Transverse colon (tissue), 4 donors: ENCODE results near the gene ZNF865. TPM values are rescaled to one million over a fixed set of nuclear protein-coding genes. Genes with fewer than 3 reads are reported as not detected.
A peak's percentile ranks its signal among the peaks of the same experiment; 100 is the strongest.

Source experiments
- DNase-seq: peaks from one replicate; pipeline ENCODE4 v3.0.0-alpha.2; 2019
- H3K27ac ChIP-seq, 4 donors: fragments of 200-600 bp; sonication (generic); 2 replicates each; pipeline ENCODE4 v1.5.1; 2016 to 2018; ENCODE audit warnings: inconsistent platforms in 4 of 4
- H3K27me3 ChIP-seq: fragments of 200-600 bp; sonication (generic); 2 replicates; pipeline ENCODE4 v1.5.1; 2017; ENCODE audit warnings: inconsistent platforms
- H3K36me3 ChIP-seq, 4 donors: fragments of 200-600 bp; sonication (generic); 2 replicates each; pipeline ENCODE4 v1.5.1; 2017 to 2019; ENCODE audit warnings: inconsistent platforms in 4 of 4
- H3K4me1 ChIP-seq, 4 donors: fragments of 200-600 bp; sonication (generic); 2 replicates each; pipeline ENCODE4 v1.5.1; 2017 to 2020; ENCODE audit warnings: inconsistent platforms in 4 of 4
- H3K4me3 ChIP-seq, 4 donors: fragments of 200-600 bp; sonication (generic); 1 replicate in 1 of 4; 2 replicates in 3 of 4; pipeline versions ENCODE4 v1.5.1 to v1.6.1; 2017 to 2019; ENCODE audit warnings: inconsistent platforms in 4 of 4
- H3K9me3 ChIP-seq, 2 donors: fragments of 200-600 bp; sonication (generic); 2 replicates each; pipeline ENCODE4 v1.5.1; 2017 to 2019; ENCODE audit warnings: inconsistent platforms in 2 of 2
- EP300 ChIP-seq: sonication (generic); formaldehyde crosslinking; IDR thresholded peaks from one replicate; pipeline ENCODE4 v1.6.1; 2017; ENCODE audit warnings: antibody characterized with exemption, low read depth
- POLR2A ChIP-seq: fragments of 450-650 bp; IDR thresholded peaks from one replicate; pipeline ENCODE4 v1.6.1; 2016; ENCODE audit warnings: antibody characterized with exemption, mild to moderate bottlenecking, moderate library complexity
- POLR2AphosphoS5 ChIP-seq, 3 donors: sonication (generic); formaldehyde crosslinking; IDR thresholded peaks; one replicate each; pipeline ENCODE4 v1.6.1; 2016; ENCODE audit warnings: antibody characterized with exemption in 3 of 3
- WGBS, 2 donors: methylation state at CpG; one replicate each; pipeline ENCODE4 v1.1.5; 2018; ENCODE audit warnings: low coverage in 1 of 2; 5-methylcytosine and 5-hydroxymethylcytosine counted together
- in situ Hi-C, 4 donors: fragments of 200-750 bp; cut with MboI; loops; one replicate each; pipeline versions ENCODE4 v1.15.0 to v1.15.1; 2017; ENCODE audit warnings: low sequenced_read_pairs in 3 of 4, low pct_ligation_motif_present in 1 of 4, low pct_unique_long_range_greater_than_20kb in 1 of 4
- intact Hi-C: fragments of 100-400 bp; cut with DNase I; formaldehyde crosslinking; loops from one replicate; pipeline ENCODE4 v1.15.1; 2023; ENCODE audit warnings: low total_unique reads
- total RNA-seq, 4 donors: library from RNA; depleted of rRNA; stranded (reverse); fragments of >200 nt; gene quantifications; one replicate each; pipeline ENCODE4 v1.1.0, GENCODE V29; 2016
- TF ChIP-seq, protein P1 (sequence below), 5 experiments: fragments of 200-600 bp in 3 of 5; fragments of 450-650 bp in 2 of 5; sonication (generic) in 3 of 5; IDR thresholded peaks; 1 replicate in 2 of 5; 2 replicates in 3 of 5; pipeline ENCODE4 v1.5.1; 2016 to 2017; ENCODE audit warnings: antibody characterized with exemption in 5 of 5, inconsistent platforms in 3 of 5, mild to moderate bottlenecking in 2 of 5, moderate library complexity in 1 of 5

The ZNF865 gene
- total RNA-seq, 4 donors from 2014 or later: 8.3 to 50.1 (median 13.4) TPM

- intact Hi-C loops (loop anchor here (10.0 kb wide), 1 partner anchor 489 kb away; the partner anchor contains the start of gene PPP1R12C), in situ Hi-C loops (loop anchor here in 1 of 4 donors (10.0 kb wide), 1 partner anchor 89 kb away; no protein-coding TSS in a partner anchor)
- Histone ChIP-seq H3K4me1 (peaks cover 14 to 38% (median 28%) of the 10 kb centered on the region in 4 donors), H3K9me3 (no peaks in the 10 kb centered on the region), H3K36me3 (no peaks in the 10 kb centered on the region), H3K4me3 (no peak overlapping the region), H3K27ac (peak overlapping the region; percentile 94 to 99 (median 96)), H3K27me3 (no peaks in the 10 kb centered on the region)
- WGBS, 2 donors: 66 to 78% methylated on average over 16 to 22 of the region's 22 CpGs
- TF ChIP-seq EP300: no peak
- DNase-seq: peak; percentile 32
Measured at GRCh38 chr19:55603581-55604292, 1.7 kb upstream of the ZNF865 start.

- no peaks in the 10 kb centered on the region for H3K27me3 ChIP-seq
- H3K27ac ChIP-seq: peak overlapping the region; percentile 94 to 99 (median 96)
- 0% methylated on average over 12 to 25 of the region's 43 CpGs for WGBS, 2 donors
- TF ChIP-seq EP300 (no peak), POLR2AphosphoS5 (IDR thresholded peaks at IDR 0.05) (peak; percentile 48 to 63 (median 59)), POLR2A (peak; percentile 29)
- TF ChIP-seq, protein P1, sequence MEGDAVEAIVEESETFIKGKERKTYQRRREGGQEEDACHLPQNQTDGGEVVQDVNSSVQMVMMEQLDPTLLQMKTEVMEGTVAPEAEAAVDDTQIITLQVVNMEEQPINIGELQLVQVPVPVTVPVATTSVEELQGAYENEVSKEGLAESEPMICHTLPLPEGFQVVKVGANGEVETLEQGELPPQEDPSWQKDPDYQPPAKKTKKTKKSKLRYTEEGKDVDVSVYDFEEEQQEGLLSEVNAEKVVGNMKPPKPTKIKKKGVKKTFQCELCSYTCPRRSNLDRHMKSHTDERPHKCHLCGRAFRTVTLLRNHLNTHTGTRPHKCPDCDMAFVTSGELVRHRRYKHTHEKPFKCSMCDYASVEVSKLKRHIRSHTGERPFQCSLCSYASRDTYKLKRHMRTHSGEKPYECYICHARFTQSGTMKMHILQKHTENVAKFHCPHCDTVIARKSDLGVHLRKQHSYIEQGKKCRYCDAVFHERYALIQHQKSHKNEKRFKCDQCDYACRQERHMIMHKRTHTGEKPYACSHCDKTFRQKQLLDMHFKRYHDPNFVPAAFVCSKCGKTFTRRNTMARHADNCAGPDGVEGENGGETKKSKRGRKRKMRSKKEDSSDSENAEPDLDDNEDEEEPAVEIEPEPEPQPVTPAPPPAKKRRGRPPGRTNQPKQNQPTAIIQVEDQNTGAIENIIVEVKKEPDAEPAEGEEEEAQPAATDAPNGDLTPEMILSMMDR (IDR thresholded peaks at IDR 0.05): no peak
- H3K9me3 ChIP-seq: no peaks in the 10 kb centered on the region
- peak overlapping the region; percentile 79 to 93 (median 89) for H3K4me3 ChIP-seq
- H3K4me1 ChIP-seq: peaks cover 12 to 38% (median 28%) of the 10 kb centered on the region in 4 donors
- no peaks in the 10 kb centered on the region for H3K36me3 ChIP-seq
- in situ Hi-C loops (loop anchor here in 1 of 4 donors (10.0 kb wide), 1 partner anchor 90 kb away; no protein-coding TSS in a partner anchor), intact Hi-C loops (loop anchor here (10.0 kb wide), 1 partner anchor 490 kb away; the partner anchor contains the start of gene PPP1R12C)
- DNase-seq: peak; percentile 98
Measured at GRCh38 chr19:55605207-55605636, 225 bp upstream of the ZNF865 start.

GRCh38 chr19:55606471-55606787 is 982 bp downstream of the ZNF865 start:
- TF ChIP-seq EP300 (no peak), POLR2AphosphoS5 (IDR thresholded peaks at IDR 0.05) (no peak), POLR2A (no peak)
- TF ChIP-seq, protein P1 (IDR thresholded peaks at IDR 0.05): no peak
- H3K27me3 ChIP-seq: no peaks in the 10 kb centered on the region
- in situ Hi-C loops (loop anchor here in 1 of 4 donors (10.0 kb wide), 1 partner anchor 92 kb away; no protein-coding TSS in a partner anchor), intact Hi-C loops (loop anchor here (10.0 kb wide), 1 partner anchor 492 kb away; the partner anchor contains the start of gene PPP1R12C)
- H3K9me3 ChIP-seq: no peaks in the 10 kb centered on the region
- peak overlapping the region in 3 of 4 donors; percentile 79 to 91 (median 87) for H3K4me3 ChIP-seq
- peak overlapping the region; percentile 94 to 99 (median 96) for H3K27ac ChIP-seq
- 23% methylated on average over 12 of the region's 12 CpGs; no CpG with 5 or more reads in 1 of the 2 donors for WGBS, 2 donors
- H3K4me1 ChIP-seq: peaks cover 12 to 33% (median 19%) of the 10 kb centered on the region in 4 donors
- DNase-seq: no peak
- no peaks in the 10 kb centered on the region for H3K36me3 ChIP-seq

- intact Hi-C loops (loop anchor here (10.0 kb wide), 1 partner anchor 492 kb away; the partner anchor contains the start of gene PPP1R12C), in situ Hi-C loops (loop anchor here in 1 of 4 donors (10.0 kb wide), 1 partner anchor 92 kb away; no protein-coding TSS in a partner anchor)
- no peak for TF ChIP-seq POLR2A
- TF ChIP-seq EP300: no peak
- TF ChIP-seq, protein P1 (IDR thresholded peaks at IDR 0.05): no peak
- no peak for TF ChIP-seq POLR2AphosphoS5 (IDR thresholded peaks at IDR 0.05)
- no peaks in the 10 kb centered on the region for H3K36me3 ChIP-seq
- DNase-seq: no peak
- WGBS, 2 donors: 56 to 72% methylated on average over 6 to 9 of the region's 9 CpGs
- H3K4me3 ChIP-seq: no peak overlapping the region
- H3K27ac ChIP-seq: peak overlapping the region; percentile 94 to 99 (median 96)
- no peaks in the 10 kb centered on the region for H3K9me3 ChIP-seq
- peaks cover 12 to 35% (median 19%) of the 10 kb centered on the region in 4 donors for H3K4me1 ChIP-seq
- no peaks in the 10 kb centered on the region for H3K27me3 ChIP-seq
Measured at GRCh38 chr19:55606817-55607216, 1.4 kb downstream of the ZNF865 start.
